Middle frontal gyrus (tissue), 1 donor: ENCODE results near the gene SAMD4A.

Source experiments
- DNase-seq: peaks from one replicate; pipeline ENCODE4 v3.0.0-alpha.2; 2015; ENCODE audit warnings: low spot score; ENCODE audit errors: extremely low spot score

The SAMD4A gene

DNA sequence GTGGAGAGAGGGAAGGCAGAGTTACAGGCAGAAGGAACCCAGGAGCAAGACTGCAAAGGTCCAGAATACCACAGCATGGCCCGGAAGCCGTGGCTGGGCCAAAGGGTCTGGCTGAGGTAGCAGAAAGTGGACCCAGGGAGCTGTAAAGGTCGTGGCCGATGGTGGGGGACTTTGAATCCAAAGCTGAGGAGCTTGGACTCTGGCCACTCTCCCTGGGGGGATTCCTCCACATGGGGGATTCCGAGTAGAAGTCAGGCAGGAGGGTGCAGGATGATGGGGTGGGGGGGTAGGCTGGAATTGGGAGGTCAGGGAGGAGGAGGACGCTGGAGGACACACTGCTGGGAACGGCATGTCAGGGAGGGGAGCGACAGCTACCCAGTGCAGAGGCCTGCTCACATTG is 210.5 kb downstream of the SAMD4A start:
- DNase-seq: no peak

- no peak for DNase-seq
Measured at GRCh38 chr14:54778618-54779345, 211.9 kb downstream of the SAMD4A start.

- no peak for DNase-seq
Measured at GRCh38 chr14:54781080-54781479, 214.2 kb downstream of the SAMD4A start.

DNA sequence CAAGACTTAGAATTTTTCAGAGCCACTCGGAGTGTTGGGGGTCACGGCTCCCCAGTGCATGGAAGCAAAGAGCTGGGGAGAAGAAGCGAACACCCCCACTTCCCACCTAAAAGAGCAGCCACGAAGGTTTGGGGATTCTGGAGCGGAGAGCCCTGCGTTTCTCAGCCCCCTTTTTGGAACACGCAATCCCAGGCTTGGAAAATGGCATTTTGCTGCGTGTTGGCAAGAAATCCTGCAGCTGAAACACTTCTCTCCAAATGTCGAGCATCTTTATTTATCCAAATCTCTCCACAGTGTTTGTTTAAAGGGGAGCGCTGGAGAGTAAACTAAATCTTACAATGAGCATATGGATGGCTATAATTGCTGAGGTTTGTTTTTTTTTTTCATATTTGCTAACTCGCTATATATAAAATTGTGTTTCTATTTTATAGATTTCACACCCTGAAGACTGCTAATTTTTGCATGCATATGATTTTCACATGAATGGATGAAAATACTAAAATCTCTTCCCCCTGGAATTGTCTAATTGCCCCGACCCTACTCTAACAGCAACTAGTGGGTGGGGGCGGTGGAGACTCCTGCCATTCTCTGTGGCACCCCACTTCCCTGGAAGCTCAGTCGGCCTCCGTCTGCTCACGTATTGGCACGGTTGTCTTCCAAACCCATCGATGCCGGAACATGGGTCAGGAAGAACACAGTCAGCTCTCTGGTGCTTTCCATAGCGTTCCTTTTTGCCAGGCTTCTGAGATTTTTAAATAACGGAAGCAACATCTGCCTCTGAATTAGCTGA is 215.2 kb downstream of the SAMD4A start:
- DNase-seq: no peak

- no peak for DNase-seq
Measured at GRCh38 chr14:54782751-54783659, 216.1 kb downstream of the SAMD4A start.

GRCh38 chr14:54783660-54784015 is 216.7 kb downstream of the SAMD4A start:
- no peak for DNase-seq

GRCh38 chr14:54784060-54784459 is 217.1 kb downstream of the SAMD4A start:
- no peak for DNase-seq

- DNase-seq: no peak
Measured at GRCh38 chr14:54784657-54785056, 217.7 kb downstream of the SAMD4A start.

DNA sequence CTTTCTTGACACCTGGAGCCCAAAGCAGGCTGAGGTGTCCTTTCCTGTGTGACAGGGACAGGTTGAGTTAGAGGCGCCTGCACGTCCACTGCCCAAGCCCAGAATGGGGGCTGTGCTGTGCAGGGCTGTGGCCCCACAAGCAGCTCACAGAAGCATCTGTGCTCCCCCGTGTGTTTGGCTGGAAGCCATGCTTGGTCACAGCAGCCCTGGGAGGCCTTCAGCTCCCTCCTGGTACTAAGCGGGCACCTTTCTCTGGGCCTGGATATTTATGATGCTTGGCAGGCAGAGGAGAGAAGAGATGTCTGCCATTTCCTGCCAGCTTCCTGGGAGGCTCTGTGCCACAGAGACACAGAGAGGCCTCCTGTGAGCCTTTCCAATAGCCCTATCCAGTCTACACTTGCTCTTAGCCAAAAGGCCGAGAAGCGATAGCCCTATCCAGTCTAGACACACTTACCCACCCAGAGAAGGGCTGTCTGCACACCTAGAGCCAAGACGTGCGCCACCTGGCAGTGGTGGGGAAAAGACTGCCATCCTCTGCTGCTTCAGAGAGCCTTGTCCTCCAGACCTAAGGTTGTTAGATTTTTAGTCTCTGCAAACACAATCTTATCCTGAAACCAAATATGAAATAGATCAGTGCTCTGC is 218.3 kb downstream of the SAMD4A start:
- DNase-seq: no peak

GRCh38 chr14:54785778-54786770 is 219.1 kb downstream of the SAMD4A start:
- no peak for DNase-seq

GRCh38 chr14:54786838-54787237 is 219.9 kb downstream of the SAMD4A start:
- DNase-seq: no peak

DNA sequence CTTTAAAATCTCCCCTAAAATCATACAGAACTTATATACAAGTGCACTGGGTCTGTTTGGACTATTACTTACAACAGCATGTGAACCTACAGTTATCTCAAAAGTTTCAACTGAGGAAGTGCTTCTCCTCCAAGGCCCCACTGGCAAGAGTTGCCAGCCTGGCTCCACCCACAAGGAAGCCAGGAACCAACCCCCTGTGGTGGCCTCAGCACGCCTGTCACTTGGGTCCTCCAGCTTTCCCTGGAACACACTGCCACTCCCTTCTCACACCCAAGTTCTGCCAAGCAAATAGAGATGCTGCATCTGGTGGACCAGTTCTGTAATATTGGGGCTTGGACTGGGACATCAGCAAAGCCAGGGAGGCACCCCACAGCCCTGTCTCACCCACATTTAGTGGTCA is 220.3 kb downstream of the SAMD4A start:
- DNase-seq: no peak

GRCh38 chr14:54788701-54789100 is 221.8 kb downstream of the SAMD4A start:
- DNase-seq: no peak

DNA sequence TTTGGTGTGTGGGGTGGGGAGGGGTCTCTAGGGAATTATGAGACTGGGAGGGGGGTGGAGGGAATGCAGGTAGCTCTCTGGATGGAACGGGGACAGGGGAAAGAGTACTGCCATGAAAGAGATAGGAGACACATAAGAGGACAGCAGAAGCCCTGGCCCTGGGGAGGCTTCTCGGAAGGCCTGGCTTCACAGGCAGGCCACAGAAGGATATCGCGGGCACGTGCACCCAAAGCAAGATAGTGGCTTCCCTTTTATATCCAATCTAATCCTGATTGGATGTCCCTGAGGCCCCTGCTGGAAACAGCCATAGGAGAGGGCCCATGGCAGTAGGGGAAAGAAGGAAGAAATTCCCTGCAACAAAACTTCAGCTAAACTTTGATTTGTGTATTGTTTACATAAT is 222.2 kb downstream of the SAMD4A start:
- no peak for DNase-seq

- no peak for DNase-seq
Measured at GRCh38 chr14:54789781-54790480, 223.0 kb downstream of the SAMD4A start.

DNA sequence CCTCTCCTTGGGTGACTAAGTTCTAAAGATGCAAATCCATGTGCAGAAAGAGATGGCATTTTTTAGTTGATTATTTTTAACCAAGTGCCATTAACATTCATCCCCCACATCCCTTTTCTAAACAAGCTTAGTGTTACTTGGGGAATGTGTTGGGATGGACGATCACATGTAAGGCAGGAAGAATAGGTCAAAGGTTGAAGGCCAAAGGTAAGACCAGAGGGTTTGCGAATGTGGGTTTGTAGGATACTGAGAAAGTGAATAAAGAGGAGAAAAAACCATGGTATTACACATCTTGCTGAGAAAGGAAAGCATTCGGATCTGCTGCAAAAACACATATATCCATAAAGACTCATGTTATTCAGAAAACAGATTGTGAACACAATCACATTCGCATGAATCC is 224.1 kb downstream of the SAMD4A start:
- no peak for DNase-seq

DNA sequence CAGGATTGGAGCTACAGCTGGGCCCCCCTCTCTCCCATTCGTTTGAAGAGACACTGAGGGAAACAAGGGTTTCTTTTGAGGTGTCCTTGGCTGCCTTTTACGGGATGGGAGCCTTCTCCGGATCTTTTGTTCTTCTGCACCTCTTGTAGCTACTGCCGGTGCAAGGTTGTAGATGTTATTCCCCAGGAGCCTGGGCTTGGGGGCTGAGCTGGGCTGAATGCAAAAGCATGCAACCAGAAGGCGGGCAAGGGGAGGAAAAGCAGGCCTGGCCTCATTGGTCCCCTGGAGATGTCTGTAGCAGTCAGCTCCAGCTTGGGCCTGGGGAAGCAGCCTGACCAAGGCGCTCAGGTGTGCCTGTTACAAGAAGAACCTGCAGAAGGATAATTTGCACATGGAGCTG is 225.4 kb downstream of the SAMD4A start:
- no peak for DNase-seq

DNA sequence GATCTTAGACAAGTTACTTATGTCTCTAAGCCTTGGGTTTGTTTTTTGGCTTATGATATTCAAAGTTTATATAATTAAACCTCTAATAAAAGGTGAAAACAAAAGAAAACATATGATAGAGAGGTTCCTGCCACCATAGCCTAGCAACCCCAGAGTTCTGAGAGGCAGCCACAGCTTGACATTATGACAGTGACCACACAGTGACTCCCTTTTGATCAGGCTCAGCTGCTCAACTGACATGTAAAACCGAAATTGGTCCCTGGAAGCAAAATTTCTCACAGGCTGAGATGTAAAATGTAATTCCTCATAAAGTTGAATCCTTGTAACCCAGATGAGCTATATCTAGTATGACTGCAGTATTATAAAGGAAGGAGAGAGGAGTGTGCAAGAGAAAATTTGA is 227.2 kb downstream of the SAMD4A start:
- no peak for DNase-seq

DNA sequence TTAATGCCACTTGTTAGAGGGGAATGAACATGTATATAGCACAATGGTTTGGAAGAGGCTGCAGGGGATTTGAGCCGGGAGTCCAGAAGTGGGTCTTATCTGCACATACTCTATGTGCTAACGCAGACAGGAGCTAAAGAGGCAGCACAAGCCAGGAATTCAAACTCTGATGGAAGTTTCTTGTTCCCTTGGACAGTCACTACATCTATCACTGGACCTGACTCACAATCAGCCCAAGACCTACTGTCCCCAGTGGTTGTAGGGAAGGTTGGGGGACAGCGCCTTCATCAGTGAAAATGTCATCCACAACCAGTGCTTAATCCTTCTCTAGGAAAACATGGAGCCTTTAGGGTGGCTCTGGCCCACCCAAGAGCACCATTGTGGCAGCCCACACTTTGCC is 227.9 kb downstream of the SAMD4A start:
- DNase-seq: no peak

- DNase-seq: no peak
Measured at GRCh38 chr14:54796961-54797360, 230.0 kb downstream of the SAMD4A start.
